Measurements from ENCODE around the gene EFCAB6.

Gene EFCAB6

DNA sequence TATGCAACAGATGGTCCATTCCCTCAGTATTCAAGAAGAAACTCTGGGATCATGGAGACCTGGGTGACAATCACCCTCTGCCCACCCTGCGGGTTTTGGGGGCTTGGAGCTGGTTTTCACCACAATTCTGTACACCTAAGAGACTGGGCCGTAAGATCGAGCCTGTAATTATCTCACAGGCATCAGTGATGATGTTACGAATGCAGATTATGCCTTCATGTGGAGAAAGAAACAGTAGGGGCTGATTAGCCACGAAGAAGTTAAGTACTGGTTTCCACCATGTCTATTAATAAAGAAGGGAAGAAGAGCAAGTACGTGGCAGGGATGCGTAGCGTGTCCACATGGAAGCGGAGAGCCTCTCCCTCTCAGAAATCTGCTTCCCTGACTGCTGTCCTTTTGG, 5.3 kb upstream of the EFCAB6 start:
- no peak for DNase-seq (ENCODE audit: extremely low read depth in 1 of 2, low read depth in 1 of 2)

GRCh38 chr22:43814264-43814663, 2.2 kb upstream of the EFCAB6 start:
- no peak for DNase-seq (ENCODE audit: extremely low read depth in 1 of 2, low read depth in 1 of 2)

- no peak for DNase-seq (ENCODE audit: extremely low read depth in 1 of 2, low read depth in 1 of 2)
Observed at GRCh38 chr22:43812890-43813289, 785 bp upstream of the EFCAB6 start.

GRCh38 chr22:43811777-43812148, 342 bp downstream of the EFCAB6 start:
- no peak for DNase-seq (ENCODE audit: extremely low read depth in 1 of 2, low read depth in 1 of 2)

DNA sequence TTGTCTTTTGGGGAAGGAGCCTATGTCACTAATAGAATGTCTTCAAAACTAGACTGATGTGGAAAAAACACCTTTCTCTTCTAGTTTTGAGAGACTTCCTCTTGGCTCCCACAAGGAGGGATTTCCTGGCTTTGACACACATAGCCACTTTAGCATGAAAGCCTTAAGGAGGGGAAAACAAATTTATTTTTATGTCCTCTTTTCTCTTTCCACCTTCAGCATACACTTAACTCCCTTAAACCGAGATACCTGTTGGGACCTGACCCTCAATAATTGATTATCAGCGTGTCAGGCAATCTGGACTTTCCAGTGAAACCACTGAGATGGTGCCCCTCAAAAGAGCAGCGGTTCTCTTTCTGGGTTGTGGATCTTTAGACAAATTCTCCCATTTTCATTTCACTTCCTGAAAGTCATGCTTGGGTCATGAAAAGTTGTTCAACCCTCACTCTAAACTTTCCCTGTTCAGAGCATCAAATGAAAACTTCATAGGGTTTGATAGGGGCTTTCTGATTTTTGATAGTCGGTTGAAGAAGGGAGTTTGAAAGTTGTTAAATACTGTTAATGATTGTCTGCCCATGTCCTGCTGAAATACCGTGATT, 9.1 kb downstream of the EFCAB6 start:
- DNase-seq (ENCODE audit: extremely low read depth in 1 of 2, low read depth in 1 of 2), result no peak

DNA sequence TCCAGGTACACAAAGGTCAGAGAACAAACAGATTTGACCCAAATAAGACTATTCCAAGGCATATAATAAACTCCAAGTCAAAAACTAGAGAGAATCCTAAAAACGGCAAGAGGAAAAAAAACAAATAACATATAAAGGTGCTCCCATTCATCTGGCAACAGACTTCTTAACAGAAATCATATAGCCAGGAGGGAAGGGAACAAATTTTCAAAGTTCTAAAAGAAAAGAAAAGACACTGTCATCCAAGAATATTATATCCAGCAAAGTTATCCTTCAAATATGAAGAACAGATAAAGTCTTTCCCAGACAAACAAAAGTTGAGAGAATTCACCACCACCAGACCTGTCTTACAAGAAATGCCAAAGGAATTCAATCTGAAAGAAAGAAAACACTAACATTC, 11.1 kb downstream of the EFCAB6 start:
- DNase-seq (ENCODE audit: extremely low read depth in 1 of 2, low read depth in 1 of 2), result no peak

DNA sequence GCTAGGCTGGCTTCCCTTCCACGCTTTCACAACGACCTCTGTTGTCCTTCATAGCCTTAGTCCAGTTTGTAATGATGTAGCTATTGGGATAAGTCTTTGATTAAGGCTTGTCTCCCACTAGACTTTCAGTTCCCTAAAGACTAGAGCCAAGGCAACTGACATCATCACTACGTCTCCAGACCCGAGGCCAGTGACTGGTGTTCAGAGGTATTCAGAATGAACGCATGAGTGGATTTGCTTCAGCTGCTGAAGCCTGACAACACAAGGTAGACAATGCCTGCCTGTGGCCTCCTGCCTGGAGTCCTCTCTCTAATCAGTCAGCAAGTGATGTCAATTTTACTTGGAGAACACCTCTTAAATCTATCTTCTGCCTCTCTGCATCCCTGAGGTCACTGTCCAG, 13.6 kb downstream of the EFCAB6 start:
- no peak for DNase-seq (ENCODE audit: extremely low read depth in 1 of 2, low read depth in 1 of 2)

GRCh38 chr22:43796567-43796966, 15.5 kb downstream of the EFCAB6 start:
- DNase-seq (ENCODE audit: extremely low read depth in 1 of 2, low read depth in 1 of 2), result no peak

GRCh38 chr22:43795320-43795719, 16.8 kb downstream of the EFCAB6 start:
- no peak for DNase-seq (ENCODE audit: extremely low read depth in 1 of 2, low read depth in 1 of 2)

GRCh38 chr22:43792905-43793304, 19.2 kb downstream of the EFCAB6 start:
- DNase-seq (ENCODE audit: extremely low read depth in 1 of 2, low read depth in 1 of 2), result no peak

GRCh38 chr22:43789452-43789851, 22.7 kb downstream of the EFCAB6 start:
- no peak for DNase-seq (ENCODE audit: extremely low read depth in 1 of 2, low read depth in 1 of 2)

GRCh38 chr22:43783777-43784176, 28.3 kb downstream of the EFCAB6 start:
- DNase-seq (ENCODE audit: extremely low read depth in 1 of 2, low read depth in 1 of 2), result no peak

- no peak for DNase-seq (ENCODE audit: extremely low read depth in 1 of 2, low read depth in 1 of 2)
Observed at GRCh38 chr22:43782448-43782847, 29.7 kb downstream of the EFCAB6 start.

DNA sequence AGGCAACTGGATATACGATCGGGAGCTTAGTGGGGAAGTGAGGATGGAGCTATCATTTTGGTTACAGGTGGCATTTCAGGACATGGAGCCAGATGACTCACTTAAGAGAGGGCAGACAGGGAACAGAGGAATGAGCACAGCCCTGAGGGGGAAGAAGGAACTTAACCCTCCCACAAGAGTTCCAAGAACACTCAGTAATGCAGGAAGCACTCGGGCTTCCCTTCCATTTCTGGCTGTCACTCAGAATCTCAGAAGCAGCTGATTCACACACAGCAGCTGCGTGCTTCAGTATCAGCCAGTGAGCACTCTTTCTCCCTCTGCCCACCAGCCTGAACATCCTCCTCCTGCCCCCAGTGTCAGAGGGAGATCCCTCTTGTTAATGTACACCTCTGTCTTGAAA, 34.8 kb downstream of the EFCAB6 start:
- no peak for DNase-seq (ENCODE audit: extremely low read depth in 1 of 2, low read depth in 1 of 2)

- DNase-seq (ENCODE audit: extremely low read depth in 1 of 2, low read depth in 1 of 2), result no peak
Observed at GRCh38 chr22:43776081-43776670, 35.9 kb downstream of the EFCAB6 start.

GRCh38 chr22:43774318-43774915, 37.7 kb downstream of the EFCAB6 start:
- no peak for DNase-seq (ENCODE audit: extremely low read depth in 1 of 2, low read depth in 1 of 2)

DNA sequence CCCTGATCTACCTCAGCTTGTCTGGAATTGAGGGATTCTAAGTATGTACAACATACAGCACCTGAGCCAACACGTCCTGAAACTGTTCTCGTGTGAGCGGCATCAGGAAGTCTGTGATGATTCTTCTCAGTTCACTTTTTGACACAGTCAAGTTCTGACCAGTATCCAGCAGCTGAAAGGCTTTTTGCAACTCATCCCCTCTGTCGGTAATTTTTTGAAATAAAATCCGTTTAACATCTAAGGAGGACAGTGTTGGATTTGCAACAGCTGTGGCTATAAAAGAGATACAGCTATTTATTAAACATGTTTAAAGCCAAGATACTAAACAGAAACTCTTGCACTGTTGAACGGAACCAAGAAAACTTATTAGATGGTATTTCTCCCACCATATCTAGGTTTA, 39.3 kb downstream of the EFCAB6 start:
- DNase-seq (ENCODE audit: extremely low read depth in 1 of 2, low read depth in 1 of 2), result no peak

GRCh38 chr22:43755452-43755851, 56.7 kb downstream of the EFCAB6 start:
- no peak for DNase-seq (ENCODE audit: extremely low read depth in 1 of 2, low read depth in 1 of 2)

DNA sequence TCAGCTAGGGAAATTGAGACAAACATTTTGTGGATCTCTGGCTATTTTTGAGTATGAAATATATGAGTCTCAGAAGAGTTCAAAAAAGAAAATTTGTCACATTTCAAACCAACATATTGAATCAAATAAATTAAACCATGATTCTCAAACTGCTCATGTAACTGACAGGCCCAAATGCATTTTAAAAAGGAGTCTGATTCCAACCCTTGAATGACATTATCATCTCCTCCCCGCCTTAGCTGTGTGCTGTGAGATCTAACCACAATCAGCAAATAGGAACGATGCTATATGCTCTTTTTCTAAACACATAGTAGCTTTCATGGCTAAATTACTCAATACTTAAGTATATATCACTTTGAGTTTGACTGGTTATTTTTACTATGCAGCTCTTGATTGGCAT, 57.1 kb downstream of the EFCAB6 start:
- DNase-seq (ENCODE audit: extremely low read depth in 1 of 2, low read depth in 1 of 2), result no peak

- DNase-seq (ENCODE audit: extremely low read depth in 1 of 2, low read depth in 1 of 2), result no peak
Observed at GRCh38 chr22:43754176-43754575, 57.9 kb downstream of the EFCAB6 start.

DNA sequence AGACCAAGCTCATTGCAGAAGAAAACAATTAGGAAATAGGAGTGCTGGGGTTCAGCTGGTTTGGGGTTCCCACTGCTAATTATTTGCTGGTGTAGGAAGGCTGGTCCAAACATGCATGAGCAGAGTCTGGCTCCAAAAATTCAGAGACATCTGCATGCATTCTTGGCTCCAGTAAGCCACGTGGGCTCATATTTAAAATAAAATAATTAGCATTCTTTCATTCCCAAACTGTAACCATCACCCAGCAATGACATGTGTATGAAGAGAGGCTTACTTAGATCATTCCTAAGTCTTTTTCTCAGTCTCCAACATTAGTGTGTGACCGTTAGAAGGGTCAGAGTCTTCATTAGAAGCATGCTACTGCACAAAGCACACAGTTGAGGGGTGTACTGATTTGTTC, 58.4 kb downstream of the EFCAB6 start:
- no peak for DNase-seq (ENCODE audit: extremely low read depth in 1 of 2, low read depth in 1 of 2)

DNA sequence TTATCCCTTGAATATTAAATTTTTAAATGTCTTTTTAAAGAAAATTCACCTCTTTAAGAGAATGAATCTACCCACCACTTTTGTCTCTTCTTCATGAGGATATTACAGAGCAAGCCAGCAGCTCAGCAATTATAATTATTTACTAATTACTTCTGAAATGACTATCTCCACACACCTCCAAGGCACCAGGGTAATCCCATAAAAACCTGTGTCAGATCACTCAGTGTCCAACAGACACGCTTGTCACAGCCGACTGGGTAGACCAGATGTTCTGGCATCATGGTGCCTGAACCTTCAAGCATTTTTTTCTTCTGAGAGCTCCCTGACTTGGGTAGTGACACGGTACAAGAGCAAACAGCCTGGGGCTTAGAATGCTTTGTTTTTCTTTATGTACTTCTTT, 61.4 kb downstream of the EFCAB6 start:
- no peak for DNase-seq (ENCODE audit: extremely low read depth in 1 of 2, low read depth in 1 of 2)

DNA sequence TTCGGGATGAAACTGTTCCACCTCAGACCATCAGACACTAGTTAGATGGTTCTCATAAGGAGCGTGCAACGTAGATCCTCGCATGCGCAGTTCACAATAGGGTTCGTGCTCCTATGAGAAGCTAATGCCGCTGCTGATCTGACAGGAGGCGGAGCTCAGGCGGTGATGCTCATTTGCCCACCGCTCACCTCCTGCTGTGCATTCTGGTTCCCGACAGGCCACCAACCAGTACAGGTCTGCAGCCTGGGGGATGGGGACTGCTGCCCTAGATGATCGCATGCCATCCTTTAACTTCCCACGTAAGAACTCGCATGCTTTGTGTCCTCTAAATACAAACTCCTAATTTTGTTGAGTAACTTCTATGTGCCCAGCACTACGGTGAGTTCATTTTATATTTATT, 62.6 kb downstream of the EFCAB6 start:
- DNase-seq (ENCODE audit: extremely low read depth in 1 of 2, low read depth in 1 of 2), result no peak
